DMS 273 (cell line): ENCODE measurements around the gene TEAD4.

Experiments
- DNase-seq: peaks from one replicate; lab custom pipeline; 2025; ENCODE audit not compliant: unreplicated experiment; lab: John Stamatoyannopoulos, UW

TEAD4 gene

GRCh38 chr12:2959192-2959504, at the start of gene TEAD4:
Gene TEAD4, plus strand, starts transcription at chr12:2959397.
- DNase-seq = peak; percentile 84

GRCh38 chr12:2912216-2912575, 47.0 kb upstream of the TEAD4 start:
- no peak for DNase-seq

- no peak for DNase-seq
These were observed 39.9 kb upstream of the TEAD4 start for GRCh38 chr12:2919249-2919648.

GRCh38 chr12:2922329-2922728, 36.9 kb upstream of the TEAD4 start:
- no peak for DNase-seq

GRCh38 chr12:2923057-2923456, 36.1 kb upstream of the TEAD4 start:
- no peak for DNase-seq

GRCh38 chr12:2924019-2924418, 35.2 kb upstream of the TEAD4 start:
- no peak for DNase-seq

- DNase-seq = no peak
These were observed 33.7 kb upstream of the TEAD4 start for GRCh38 chr12:2925322-2925995.

- DNase-seq = no peak
These were observed 28.3 kb upstream of the TEAD4 start for GRCh38 chr12:2930865-2931264.

GRCh38 chr12:2933586-2933985, 25.6 kb upstream of the TEAD4 start:
- no peak for DNase-seq

- DNase-seq = no peak
These were observed 24.8 kb upstream of the TEAD4 start for GRCh38 chr12:2934371-2934770.

- no peak for DNase-seq
These were observed 22.9 kb upstream of the TEAD4 start for GRCh38 chr12:2936301-2936700.

- DNase-seq = no peak
These were observed 21.7 kb upstream of the TEAD4 start for GRCh38 chr12:2937500-2937899.

GRCh38 chr12:2939191-2939590, 20.0 kb upstream of the TEAD4 start:
- DNase-seq = no peak

- no peak for DNase-seq
These were observed 18.6 kb upstream of the TEAD4 start for GRCh38 chr12:2940564-2940963.

- DNase-seq = no peak
These were observed 17.7 kb upstream of the TEAD4 start for GRCh38 chr12:2941524-2941923.

- DNase-seq = peak; percentile 60
These were observed 14.7 kb upstream of the TEAD4 start for GRCh38 chr12:2944401-2945047.

- DNase-seq = no peak
These were observed 9.8 kb upstream of the TEAD4 start for GRCh38 chr12:2949411-2949810.

- DNase-seq = no peak
These were observed 3.3 kb upstream of the TEAD4 start for GRCh38 chr12:2955888-2956287.

GRCh38 chr12:2957816-2958431, 1.3 kb upstream of the TEAD4 start:
- no peak for DNase-seq

- peak; percentile 85 for DNase-seq
These were observed 585 bp upstream of the TEAD4 start for GRCh38 chr12:2958432-2959191.

GRCh38 chr12:2959505-2960389, 550 bp downstream of the TEAD4 start:
- DNase-seq = peak; percentile 79
